Keratinocyte (primary cell): ENCODE data around the gene MAIP1. TPM values are rescaled to one million over a fixed set of nuclear protein-coding genes. Genes with fewer than 3 reads are reported as not detected.

Experiments
- DNase-seq: peaks from one replicate; pipeline ENCODE4 v3.0.0-alpha.2; 2011; ENCODE audit warnings: low read depth, missing footprints, low spot score
- FAIRE-seq: peaks from 2 replicates; lab custom pipeline; 2011; peaks lifted over from hg19 to GRCh38; lab: Jason Lieb, UNC
- H2AFZ ChIP-seq: 2 replicates; pipeline ENCODE4 v1.6.0; 2012; ENCODE audit warnings: low read length, control low read depth, inconsistent platforms; ENCODE audit not compliant: control insufficient read depth
- H3K27ac ChIP-seq: 2 replicates; pipeline ENCODE4 v1.5.1; 2011; ENCODE audit warnings: low read length; ENCODE audit not compliant: control insufficient read depth, insufficient read depth
- H3K27me3 ChIP-seq: 3 replicates; pipeline ENCODE4 v1.6.0; 2011; ENCODE audit warnings: low read length; ENCODE audit not compliant: control insufficient read depth, insufficient read depth; ENCODE audit errors: extremely low read depth
- H3K36me3 ChIP-seq, 2 experiments: 2 replicates in 1 of 2; 3 replicates in 1 of 2; pipeline ENCODE4 v1.5.1; 2011; ENCODE audit warnings: low read length in 2 of 2, mild to moderate bottlenecking in 1 of 2; ENCODE audit not compliant: control insufficient read depth in 2 of 2, insufficient read depth in 2 of 2; ENCODE audit errors: extremely low read depth in 1 of 2
- H3K4me1 ChIP-seq: 3 replicates; pipeline ENCODE4 v1.5.1; 2011; ENCODE audit warnings: low read length; ENCODE audit not compliant: control insufficient read depth, insufficient read depth; ENCODE audit errors: extremely low read depth
- H3K4me2 ChIP-seq: 3 replicates; pipeline ENCODE4 v1.6.0; 2011; ENCODE audit warnings: low read depth, low read length; ENCODE audit not compliant: control insufficient read depth, insufficient read depth; ENCODE audit errors: extremely low read depth
- H3K4me3 ChIP-seq, 3 experiments: fragments of 200-600 bp in 1 of 3; sonication (generic) in 1 of 3; 2 replicates in 2 of 3; 3 replicates in 1 of 3; pipeline ENCODE4 v1.5.1; 2011 to 2016; ENCODE audit warnings: low read length in 3 of 3, mild to moderate bottlenecking in 3 of 3, control low read depth in 2 of 3, inconsistent platforms in 1 of 3, low read depth in 1 of 3, mixed read lengths in 1 of 3, mixed run types in 1 of 3, moderate library complexity in 1 of 3; ENCODE audit not compliant: control insufficient read depth in 2 of 3, insufficient read depth in 2 of 3; ENCODE audit errors: extremely low read depth in 1 of 3
- H3K79me2 ChIP-seq: 2 replicates; pipeline ENCODE4 v1.6.0; 2012; ENCODE audit warnings: low read length; ENCODE audit not compliant: control insufficient read depth, insufficient read depth
- H3K9ac ChIP-seq: 3 replicates; pipeline ENCODE4 v1.6.0; 2011; ENCODE audit warnings: low read length; ENCODE audit not compliant: control insufficient read depth, insufficient read depth; ENCODE audit errors: extremely low read depth
- H3K9me1 ChIP-seq: 3 replicates; pipeline ENCODE4 v1.6.0; 2011; ENCODE audit warnings: low read length; ENCODE audit not compliant: control insufficient read depth, insufficient read depth; ENCODE audit errors: extremely low read depth
- H3K9me3 ChIP-seq: 2 replicates; pipeline ENCODE4 v1.5.1; 2012; ENCODE audit warnings: low read depth, low read length; ENCODE audit not compliant: control insufficient read depth
- H4K20me1 ChIP-seq: 3 replicates; pipeline ENCODE4 v1.6.0; 2011; ENCODE audit warnings: low read length; ENCODE audit not compliant: control insufficient read depth, insufficient read depth; ENCODE audit errors: extremely low read depth
- CTCF ChIP-seq, 3 experiments: IDR thresholded peaks in 1 of 3; conservative IDR thresholded peaks in 1 of 3; optimal IDR thresholded peaks in 1 of 3; 2 replicates in 2 of 3; 3 replicates in 1 of 3; pipeline versions ENCODE3 to v1.5.1; 2011; ENCODE audit warnings: low read length in 3 of 3, mild to moderate bottlenecking in 3 of 3, moderate library complexity in 2 of 3, control low read depth in 1 of 3, inconsistent platforms in 1 of 3; ENCODE audit not compliant: insufficient read depth in 2 of 3; ENCODE audit errors: extremely low read depth in 1 of 3
- EZH2 ChIP-seq: IDR thresholded peaks from one replicate; pipeline ENCODE4 v1.6.1; 2012; ENCODE audit warnings: inconsistent platforms, mild to moderate bottlenecking, low read length, moderate library complexity
- dilution Hi-C: fragments of 300-500 bp; cut with MboI; formaldehyde crosslinking; loops from one replicate; pipeline ENCODE4 v1.7.0; 2020; ENCODE audit warnings: low sequenced_read_pairs; ENCODE audit not compliant: extremely low pct_ligation_motif_present
- polyA plus RNA-seq, 5 experiments: library from polyadenylated mRNA; depleted of rRNA in 3 of 5; stranded (reverse) in 3 of 5; stranded (forward) in 1 of 5; unstranded in 1 of 5; fragments of >200 nt; gene quantifications; 1 replicate in 1 of 5; 2 replicates in 3 of 5; 3 replicates in 1 of 5; pipeline versions ENCODE4 v1.2.1 to v1.2.3, GENCODE V29; 2011 to 2012; ENCODE audit warnings: missing spikeins in 2 of 5, low read depth in 1 of 5, low replicate concordance in 1 of 5

Gene MAIP1
- polyA plus RNA-seq, 1 donor (not counting 4 experiments of a cell fraction or from before 2014, with no cell fraction given): 17.4 TPM

GRCh38 chr2:199989822-199990221 is 34.4 kb downstream of the MAIP1 start:
- Histone ChIP-seq H2AFZ (no peak overlapping the region), H3K9me3 (no peaks in the 10 kb centered on the region), H3K4me2 (no peak overlapping the region), H4K20me1 (no peaks in the 10 kb centered on the region), H3K9me1 (no peaks in the 10 kb centered on the region), H3K4me3 (no peak overlapping the region), H3K27ac (no peak overlapping the region), H3K27me3 (no peaks in the 10 kb centered on the region), H3K4me1 (peaks cover 4% of the 10 kb centered on the region), H3K36me3 (no peaks in the 10 kb centered on the region), H3K79me2 (no peaks in the 10 kb centered on the region), H3K9ac (no peak overlapping the region)
- TF ChIP-seq CTCF (optimal IDR thresholded peaks at IDR 0.05 in 1 of 3, IDR thresholded peaks at IDR 0.05 in 1 of 3, conservative IDR thresholded peaks at IDR 0.05 in 1 of 3; ENCODE audit: extremely low read depth in 1 of 3, insufficient read depth in 2 of 3, low read length in 3 of 3) (no peak), EZH2 (no peak)
- DNase-seq: no peak
- FAIRE-seq: no peak
- dilution Hi-C loops: no loop called here

DNA sequence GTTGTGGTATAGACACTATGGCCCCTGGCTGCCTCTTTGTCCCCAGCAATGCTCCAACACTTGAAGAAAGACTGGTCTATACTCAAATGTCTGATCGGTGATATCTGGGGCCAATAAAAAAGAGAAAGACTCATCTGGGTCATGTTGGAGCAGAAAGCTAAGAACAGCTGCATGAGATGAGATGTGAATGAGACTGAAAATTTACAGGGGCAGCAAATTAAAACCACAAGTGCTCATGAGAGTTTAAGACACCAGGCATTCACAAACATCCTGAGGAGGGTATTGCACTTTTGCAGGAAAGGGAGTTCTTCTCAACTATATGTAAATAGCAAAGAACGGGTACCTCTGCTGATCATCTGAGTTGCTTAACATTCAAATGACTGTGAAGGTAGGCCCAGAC is 36.3 kb downstream of the MAIP1 start:
- H3K4me3 ChIP-seq: no peak overlapping the region
- H3K36me3 ChIP-seq: no peaks in the 10 kb centered on the region
- no peaks in the 10 kb centered on the region for H3K27me3 ChIP-seq
- H2AFZ ChIP-seq: no peak overlapping the region
- FAIRE-seq: no peak
- no peak overlapping the region for H3K9ac ChIP-seq
- DNase-seq: no peak
- H4K20me1 ChIP-seq: no peaks in the 10 kb centered on the region
- dilution Hi-C loops: no loop called here
- H3K9me1 ChIP-seq: no peaks in the 10 kb centered on the region
- no peak overlapping the region for H3K4me2 ChIP-seq
- no peaks in the 10 kb centered on the region for H3K9me3 ChIP-seq
- H3K4me1 ChIP-seq: peaks cover 4% of the 10 kb centered on the region
- TF ChIP-seq EZH2 (no peak), CTCF (optimal IDR thresholded peaks at IDR 0.05 in 1 of 3, IDR thresholded peaks at IDR 0.05 in 1 of 3, conservative IDR thresholded peaks at IDR 0.05 in 1 of 3; ENCODE audit: extremely low read depth in 1 of 3, insufficient read depth in 2 of 3, low read length in 3 of 3) (no peak)
- no peaks in the 10 kb centered on the region for H3K79me2 ChIP-seq
- no peak overlapping the region for H3K27ac ChIP-seq
